ENCODE results near the gene STK24. TPM values are rescaled to one million over a fixed set of nuclear protein-coding genes. Genes with fewer than 3 reads are reported as not detected.

STK24 gene
- total and polyA plus RNA-seq, 2 donors (not counting 1 experiment from before 2014, with no cell fraction given), result 53.2 to 73.1 TPM

DNA sequence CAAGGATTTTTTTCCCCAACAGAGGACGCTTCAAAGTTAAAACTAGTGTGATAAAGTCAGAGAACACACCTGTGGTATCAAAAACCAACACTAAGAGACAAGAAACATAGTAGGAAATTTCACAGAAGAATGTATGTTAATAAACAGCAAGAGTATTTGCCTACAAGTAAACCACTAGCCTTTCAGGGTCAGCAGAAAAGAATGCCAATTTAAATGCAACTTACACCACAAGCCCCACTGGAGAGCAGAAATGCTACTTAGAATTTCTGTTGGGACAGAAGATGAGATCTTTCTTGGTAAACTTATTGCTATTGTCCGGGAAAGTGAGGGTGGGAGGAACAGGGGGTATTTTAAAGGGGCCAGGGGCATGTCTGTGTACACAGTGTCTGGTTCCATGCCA lies 68.6 kb downstream of the STK24 start:
- DNase-seq (ENCODE audit: low read depth in 2 of 2), result peak; percentile 72 to 83
- peak overlapping the region; percentile 85 for H3K27ac ChIP-seq (ENCODE audit: insufficient read depth, low read length)
- H2AFZ ChIP-seq (ENCODE audit: low read length), result no peak overlapping the region
- no peak overlapping the region for H3K9ac ChIP-seq (ENCODE audit: insufficient read depth, low read length)
- H3K36me3 ChIP-seq (ENCODE audit: control insufficient read depth, insufficient read depth, low read length), result peaks cover 1% of the 10 kb centered on the region
- TF ChIP-seq EZH2 (IDR thresholded peaks at IDR 0.05; ENCODE audit: low read length, missing control alignments), result no peak
- TF ChIP-seq, protein P1, sequence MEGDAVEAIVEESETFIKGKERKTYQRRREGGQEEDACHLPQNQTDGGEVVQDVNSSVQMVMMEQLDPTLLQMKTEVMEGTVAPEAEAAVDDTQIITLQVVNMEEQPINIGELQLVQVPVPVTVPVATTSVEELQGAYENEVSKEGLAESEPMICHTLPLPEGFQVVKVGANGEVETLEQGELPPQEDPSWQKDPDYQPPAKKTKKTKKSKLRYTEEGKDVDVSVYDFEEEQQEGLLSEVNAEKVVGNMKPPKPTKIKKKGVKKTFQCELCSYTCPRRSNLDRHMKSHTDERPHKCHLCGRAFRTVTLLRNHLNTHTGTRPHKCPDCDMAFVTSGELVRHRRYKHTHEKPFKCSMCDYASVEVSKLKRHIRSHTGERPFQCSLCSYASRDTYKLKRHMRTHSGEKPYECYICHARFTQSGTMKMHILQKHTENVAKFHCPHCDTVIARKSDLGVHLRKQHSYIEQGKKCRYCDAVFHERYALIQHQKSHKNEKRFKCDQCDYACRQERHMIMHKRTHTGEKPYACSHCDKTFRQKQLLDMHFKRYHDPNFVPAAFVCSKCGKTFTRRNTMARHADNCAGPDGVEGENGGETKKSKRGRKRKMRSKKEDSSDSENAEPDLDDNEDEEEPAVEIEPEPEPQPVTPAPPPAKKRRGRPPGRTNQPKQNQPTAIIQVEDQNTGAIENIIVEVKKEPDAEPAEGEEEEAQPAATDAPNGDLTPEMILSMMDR (conservative IDR thresholded peaks at IDR 0.05 in 1 of 2, IDR thresholded peaks at IDR 0.05 in 1 of 2; ENCODE audit: low read depth in 1 of 2, low read length in 2 of 2), result no peak
- H3K27me3 ChIP-seq (ENCODE audit: control insufficient read depth, insufficient read depth, low read length), result no peaks in the 10 kb centered on the region
- peak overlapping the region; percentile 70 for H3K4me2 ChIP-seq (ENCODE audit: extremely low read depth, insufficient read depth, low read length)
- peaks cover 82% of the 10 kb centered on the region for H3K79me2 ChIP-seq (ENCODE audit: control insufficient read depth, insufficient read depth, low read length)
- H3K4me1 ChIP-seq (ENCODE audit: control insufficient read depth, extremely low read depth, insufficient read depth, low read length), result peaks cover 38% of the 10 kb centered on the region
- H3K4me3 ChIP-seq (replicated peaks in 1 of 4; ENCODE audit: control extremely low read depth in 1 of 4, insufficient read depth in 1 of 4, low read depth in 3 of 4, low read length in 4 of 4), result peak overlapping the region in 1 of 4 experiments; percentile 1
- H4K20me1 ChIP-seq (ENCODE audit: control insufficient read depth, extremely low read depth, insufficient read depth, low read length), result no peaks in the 10 kb centered on the region
- H3K9me3 ChIP-seq (ENCODE audit: control insufficient read depth, insufficient read depth, low read depth, low read length), result no peaks in the 10 kb centered on the region

GRCh38 chr13:98507282-98507797 lies 69.6 kb downstream of the STK24 start:
- H3K4me2 ChIP-seq (ENCODE audit: extremely low read depth, insufficient read depth, low read length), result no peak overlapping the region

GRCh38 chr13:98506728-98507230 lies 70.1 kb downstream of the STK24 start:
- Histone ChIP-seq H3K36me3 (ENCODE audit: control insufficient read depth, insufficient read depth, low read length) (no peaks in the 10 kb centered on the region), H3K79me2 (ENCODE audit: control insufficient read depth, insufficient read depth, low read length) (peaks cover 82% of the 10 kb centered on the region), H2AFZ (ENCODE audit: low read length) (no peak overlapping the region), H3K4me2 (ENCODE audit: extremely low read depth, insufficient read depth, low read length) (no peak overlapping the region), H3K4me1 (ENCODE audit: control insufficient read depth, extremely low read depth, insufficient read depth, low read length) (peaks cover 40% of the 10 kb centered on the region), H3K9ac (ENCODE audit: insufficient read depth, low read length) (no peak overlapping the region), H3K4me3 (replicated peaks in 1 of 4; ENCODE audit: control extremely low read depth in 1 of 4, insufficient read depth in 1 of 4, low read depth in 3 of 4, low read length in 4 of 4) (no peak overlapping the region), H4K20me1 (ENCODE audit: control insufficient read depth, extremely low read depth, insufficient read depth, low read length) (no peaks in the 10 kb centered on the region), H3K9me3 (ENCODE audit: control insufficient read depth, insufficient read depth, low read depth, low read length) (no peaks in the 10 kb centered on the region), H3K27me3 (ENCODE audit: control insufficient read depth, insufficient read depth, low read length) (no peaks in the 10 kb centered on the region), H3K27ac (ENCODE audit: insufficient read depth, low read length) (no peak overlapping the region)
- TF ChIP-seq, protein P1 (conservative IDR thresholded peaks at IDR 0.05 in 1 of 2, IDR thresholded peaks at IDR 0.05 in 1 of 2; ENCODE audit: low read depth in 1 of 2, low read length in 2 of 2), result no peak
- no peak for TF ChIP-seq EZH2 (IDR thresholded peaks at IDR 0.05; ENCODE audit: low read length, missing control alignments)
- peak in 1 of 2 donors; percentile 11 for DNase-seq (ENCODE audit: low read depth in 2 of 2)

More at GRCh38 chr13:98507282-98507797, 69.6 kb downstream of the STK24 start:
- no peak overlapping the region for H3K9ac ChIP-seq (ENCODE audit: insufficient read depth, low read length)
- DNase-seq (ENCODE audit: low read depth in 2 of 2), result peak; percentile 45 to 80
- H3K4me3 ChIP-seq (replicated peaks in 1 of 4; ENCODE audit: control extremely low read depth in 1 of 4, insufficient read depth in 1 of 4, low read depth in 3 of 4, low read length in 4 of 4), result no peak overlapping the region
- H3K36me3 ChIP-seq (ENCODE audit: control insufficient read depth, insufficient read depth, low read length), result no peaks in the 10 kb centered on the region
- TF ChIP-seq EZH2 (IDR thresholded peaks at IDR 0.05; ENCODE audit: low read length, missing control alignments), result no peak
- TF ChIP-seq, protein P1 (conservative IDR thresholded peaks at IDR 0.05 in 1 of 2, IDR thresholded peaks at IDR 0.05 in 1 of 2; ENCODE audit: low read depth in 1 of 2, low read length in 2 of 2), result no peak
- H3K79me2 ChIP-seq (ENCODE audit: control insufficient read depth, insufficient read depth, low read length), result peaks cover 82% of the 10 kb centered on the region
- no peak overlapping the region for H2AFZ ChIP-seq (ENCODE audit: low read length)
- no peaks in the 10 kb centered on the region for H4K20me1 ChIP-seq (ENCODE audit: control insufficient read depth, extremely low read depth, insufficient read depth, low read length)
- H3K27ac ChIP-seq (ENCODE audit: insufficient read depth, low read length), result no peak overlapping the region
- H3K4me1 ChIP-seq (ENCODE audit: control insufficient read depth, extremely low read depth, insufficient read depth, low read length), result peaks cover 40% of the 10 kb centered on the region
- no peaks in the 10 kb centered on the region for H3K27me3 ChIP-seq (ENCODE audit: control insufficient read depth, insufficient read depth, low read length)
- no peaks in the 10 kb centered on the region for H3K9me3 ChIP-seq (ENCODE audit: control insufficient read depth, insufficient read depth, low read depth, low read length)
